OCI-LY3 (cell line): ENCODE measurements around the gene EVA1A.

Experiments
- H2AFZ ChIP-seq: fragments of 200-600, 300-600 bp; shearing (Covaris generic); 2 replicates; pipeline ENCODE4 v1.6.0; 2014; ENCODE audit warnings: antibody characterized with exemption, low read depth, low read length
- H3K27ac ChIP-seq: fragments of 200-600, 300-600 bp; sonication (generic); 2 replicates; pipeline ENCODE4 v1.5.1; 2014; ENCODE audit warnings: mild to moderate bottlenecking, low read length, moderate library complexity, mixed read lengths
- H3K27me3 ChIP-seq: fragments of 200-600, 300-600 bp; sonication (generic); 2 replicates; pipeline ENCODE4 v1.6.1; 2014; ENCODE audit warnings: low read depth, low read length, mixed read lengths
- H3K36me3 ChIP-seq: fragments of 200-600, 300-600 bp; sonication (generic); replicated peaks from 2 replicates; pipeline ENCODE3; 2014; ENCODE audit warnings: low read depth, low read length, mixed read lengths
- H3K4me1 ChIP-seq: fragments of 300-600, 200-600 bp; sonication (generic); 2 replicates; pipeline ENCODE4 v1.6.1; 2014; ENCODE audit warnings: low read length, mixed read lengths
- H3K4me2 ChIP-seq: fragments of 200-600, 300-600 bp; sonication (generic); 2 replicates; pipeline ENCODE4 v1.6.1; 2014; ENCODE audit warnings: low read length, mixed read lengths
- H3K4me3 ChIP-seq: fragments of 300-600, 200-600 bp; sonication (generic); 2 replicates; pipeline ENCODE4 v1.5.1; 2014; ENCODE audit warnings: antibody characterized with exemption, mild to moderate bottlenecking, low read length, moderate library complexity
- H3K79me2 ChIP-seq: fragments of 300-600, 200-600 bp; shearing (Covaris generic); 2 replicates; pipeline ENCODE4 v1.6.1; 2014; ENCODE audit warnings: mild to moderate bottlenecking, low read length, mixed read lengths
- H3K9ac ChIP-seq: fragments of 300-600, 200-600 bp; shearing (Covaris generic); 2 replicates; pipeline ENCODE4 v1.6.0; 2014; ENCODE audit warnings: mild to moderate bottlenecking, low read length, moderate library complexity
- H3K9me3 ChIP-seq: fragments of 200-600, 300-600 bp; shearing (Covaris generic); 2 replicates; pipeline ENCODE4 v1.6.1; 2014; ENCODE audit warnings: low read length, mixed read lengths; ENCODE audit not compliant: insufficient read depth
- H4K20me1 ChIP-seq: fragments of 200-600, 300-600 bp; sonication (generic); 2 replicates; pipeline ENCODE4 v1.6.1; 2016; ENCODE audit warnings: low read length, mixed read lengths; ENCODE audit not compliant: insufficient read depth
- CTCF ChIP-seq: fragments of 200-600, 300-600 bp; sonication (generic); IDR thresholded peaks from 2 replicates; pipeline ENCODE4 v1.5.1; 2014; ENCODE audit warnings: antibody characterized with exemption, low read length, low read depth
- EZH2phosphoT487 ChIP-seq: fragments of 200-600 bp; shearing (Covaris generic); IDR thresholded peaks from 2 replicates; pipeline ENCODE4 v1.6.1; 2018; ENCODE audit warnings: antibody characterized with exemption, mixed run types, low read depth

The EVA1A gene

GRCh38 chr2:75456825-75457224 is 103.9 kb downstream of the EVA1A start:
- no peaks in the 10 kb centered on the region for H4K20me1 ChIP-seq
- no peak overlapping the region for H3K4me2 ChIP-seq
- no peak overlapping the region for H3K9ac ChIP-seq
- H3K27ac ChIP-seq, result no peak overlapping the region
- H3K4me3 ChIP-seq, result no peak overlapping the region
- H3K36me3 ChIP-seq, result no peaks in the 10 kb centered on the region
- no peak overlapping the region for H2AFZ ChIP-seq
- peaks cover 33% of the 10 kb centered on the region for H3K4me1 ChIP-seq
- H3K79me2 ChIP-seq, result no peaks in the 10 kb centered on the region
- no peaks in the 10 kb centered on the region for H3K9me3 ChIP-seq
- no peaks in the 10 kb centered on the region for H3K27me3 ChIP-seq
- no peak for TF ChIP-seq EZH2phosphoT487
- TF ChIP-seq CTCF, result no peak

DNA sequence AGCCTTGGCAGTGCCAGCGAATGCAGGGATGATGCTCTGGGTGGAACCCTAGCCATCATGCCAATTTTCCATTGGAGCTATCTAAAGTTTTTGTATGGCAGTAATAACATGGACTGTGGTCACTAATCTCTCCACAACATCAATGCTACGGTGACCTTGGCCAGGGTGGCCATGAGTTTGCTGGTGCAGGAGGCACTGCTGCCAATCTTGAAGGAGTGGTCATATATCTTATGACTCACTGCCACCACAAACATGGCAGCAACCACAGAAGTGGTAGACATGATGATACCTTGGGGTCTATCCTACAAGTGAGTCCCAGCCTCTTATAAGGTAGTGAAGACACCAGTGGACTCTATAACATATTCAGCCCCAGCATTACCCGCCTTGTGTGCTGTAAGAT is 104.6 kb downstream of the EVA1A start:
- H4K20me1 ChIP-seq, result no peaks in the 10 kb centered on the region
- no peaks in the 10 kb centered on the region for H3K79me2 ChIP-seq
- no peak overlapping the region for H3K27ac ChIP-seq
- H3K9ac ChIP-seq, result no peak overlapping the region
- no peak overlapping the region for H3K4me2 ChIP-seq
- H2AFZ ChIP-seq, result no peak overlapping the region
- TF ChIP-seq CTCF (no peak), EZH2phosphoT487 (no peak)
- H3K27me3 ChIP-seq, result no peaks in the 10 kb centered on the region
- H3K4me3 ChIP-seq, result no peak overlapping the region
- peaks cover 33% of the 10 kb centered on the region for H3K4me1 ChIP-seq
- H3K36me3 ChIP-seq, result no peaks in the 10 kb centered on the region
- no peaks in the 10 kb centered on the region for H3K9me3 ChIP-seq

- H3K4me3 ChIP-seq, result 0 out of 2 replicates have a peak overlapping the region, but pooled peaks have one; percentile 1
- peaks cover 5% of the 10 kb centered on the region; the same call in 1 of the 2 replicates for H3K9me3 ChIP-seq
- peaks cover 26% of the 10 kb centered on the region for H3K4me1 ChIP-seq
- no peak for TF ChIP-seq CTCF
- TF ChIP-seq EZH2phosphoT487, result no peak
- no peaks in the 10 kb centered on the region for H3K36me3 ChIP-seq
- no peak overlapping the region; the same call in 1 of the 2 replicates for H3K27ac ChIP-seq
- H3K27me3 ChIP-seq, result no peaks in the 10 kb centered on the region
- no peaks in the 10 kb centered on the region for H3K79me2 ChIP-seq
- H3K4me2 ChIP-seq, result peak overlapping the region; percentile 29
- H4K20me1 ChIP-seq, result no peaks in the 10 kb centered on the region
- H3K9ac ChIP-seq, result no peak overlapping the region
- peak overlapping the region; percentile 17 for H2AFZ ChIP-seq
Observed at GRCh38 chr2:75454241-75454620, 106.5 kb downstream of the EVA1A start.

DNA sequence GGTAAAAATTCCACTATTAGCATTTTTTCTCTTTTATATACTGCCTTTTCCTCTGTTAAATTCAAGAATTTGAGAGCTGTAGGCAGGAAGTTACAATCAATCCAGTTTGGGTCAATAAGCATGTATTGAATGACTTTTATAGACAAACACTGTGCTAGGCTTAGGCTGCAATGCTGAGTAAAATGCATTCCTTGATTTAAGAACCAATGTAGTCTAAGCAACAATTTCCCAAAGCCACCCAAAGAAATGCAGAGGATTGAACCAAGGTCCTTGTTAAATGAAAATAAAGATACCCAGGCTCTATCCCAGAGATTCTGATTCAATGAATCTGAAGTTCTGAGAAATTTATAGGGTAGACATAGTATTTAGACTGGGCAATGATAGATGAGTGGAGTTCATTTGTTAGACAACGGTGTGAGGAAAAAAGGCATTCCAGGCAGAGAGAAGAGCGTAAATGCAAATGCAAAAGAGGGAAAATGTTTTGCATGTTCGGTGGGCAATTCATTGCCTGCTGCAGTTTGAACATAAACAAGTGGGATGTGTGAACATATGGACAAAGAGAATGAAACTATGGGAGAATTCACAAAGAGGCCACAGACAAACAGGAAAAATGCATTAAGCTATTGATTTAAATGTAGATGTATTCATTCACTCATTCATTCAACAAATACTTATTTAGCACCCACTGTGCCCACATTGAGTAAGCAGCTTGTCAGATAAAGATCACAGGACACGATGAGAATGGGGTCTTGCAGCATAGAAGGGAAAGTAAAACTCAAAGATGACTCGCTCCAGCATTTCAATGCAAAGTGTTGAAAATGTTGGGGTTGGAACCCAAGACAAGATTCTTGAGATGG is 107.1 kb downstream of the EVA1A start:
- no peaks in the 10 kb centered on the region for H3K27me3 ChIP-seq
- H3K79me2 ChIP-seq, result no peaks in the 10 kb centered on the region
- H2AFZ ChIP-seq, result no peak overlapping the region
- 0 out of 2 replicates have a peak overlapping the region, but pooled peaks have one; percentile 1 for H3K4me3 ChIP-seq
- H4K20me1 ChIP-seq, result no peaks in the 10 kb centered on the region
- H3K4me2 ChIP-seq, result peak overlapping the region; percentile 29
- H3K27ac ChIP-seq, result no peak overlapping the region
- no peak overlapping the region for H3K9ac ChIP-seq
- peaks cover 21% of the 10 kb centered on the region for H3K4me1 ChIP-seq
- H3K9me3 ChIP-seq, result peaks cover 5% of the 10 kb centered on the region; the same call in 1 of the 2 replicates
- H3K36me3 ChIP-seq, result no peaks in the 10 kb centered on the region
- TF ChIP-seq EZH2phosphoT487, result no peak
- no peak for TF ChIP-seq CTCF
